NCI-H2107 (cell line): ENCODE measurements around the gene LRRTM3.

ENCODE experiments used
- DNase-seq: peaks from one replicate; lab custom pipeline; 2025; lab: John Stamatoyannopoulos, UW

LRRTM3 gene

GRCh38 chr10:66934711-66935110 is 8.9 kb downstream of the LRRTM3 start:
- no peak for DNase-seq

DNA sequence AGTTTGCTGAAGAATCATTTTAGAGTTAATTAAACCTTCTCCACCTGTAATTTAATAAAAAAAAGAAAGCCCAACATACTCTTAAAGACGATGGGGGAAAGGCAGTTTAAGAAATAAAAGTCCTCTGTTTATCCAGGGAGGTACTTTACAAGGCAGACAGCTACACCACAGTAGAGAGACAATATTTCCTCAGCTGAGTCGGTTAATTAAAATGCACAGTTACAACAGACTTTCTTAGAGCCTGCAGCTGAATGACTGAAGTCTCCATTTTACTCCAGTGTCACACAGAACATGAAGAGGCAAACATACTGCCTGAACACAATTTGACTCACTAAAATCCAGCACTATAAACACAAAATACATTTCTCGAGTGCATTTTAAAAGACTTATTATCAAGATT is 15.1 kb downstream of the LRRTM3 start:
- no peak for DNase-seq

GRCh38 chr10:66941491-66941890 is 15.7 kb downstream of the LRRTM3 start:
- no peak for DNase-seq

DNA sequence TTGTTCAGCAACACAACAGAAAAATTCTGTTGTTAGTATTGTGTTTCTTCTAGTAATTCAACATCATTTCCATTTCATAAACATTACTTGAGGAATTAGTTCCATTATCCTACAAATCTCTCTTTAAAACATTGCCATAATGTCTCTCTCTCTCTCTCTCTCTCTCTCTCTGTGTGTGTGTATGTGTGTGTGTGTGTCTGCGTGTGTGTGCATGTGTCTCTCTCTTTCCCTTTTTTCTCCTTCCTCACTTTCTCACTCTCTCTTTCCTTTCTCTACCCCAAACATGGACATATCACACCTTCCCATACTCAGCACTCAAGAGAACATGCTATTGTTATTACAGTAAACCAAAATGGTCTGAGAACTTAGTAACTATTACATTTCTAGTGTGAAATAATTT is 16.6 kb downstream of the LRRTM3 start:
- no peak for DNase-seq

- no peak for DNase-seq
Observed at GRCh38 chr10:66943590-66943989, 17.8 kb downstream of the LRRTM3 start.

GRCh38 chr10:66951896-66952295 is 26.1 kb downstream of the LRRTM3 start:
- no peak for DNase-seq

- no peak for DNase-seq
Observed at GRCh38 chr10:66958466-66958865, 32.6 kb downstream of the LRRTM3 start.

- DNase-seq = no peak
Observed at GRCh38 chr10:66964946-66965345, 39.1 kb downstream of the LRRTM3 start.

- no peak for DNase-seq
Observed at GRCh38 chr10:66980246-66980815, 54.5 kb downstream of the LRRTM3 start.

DNA sequence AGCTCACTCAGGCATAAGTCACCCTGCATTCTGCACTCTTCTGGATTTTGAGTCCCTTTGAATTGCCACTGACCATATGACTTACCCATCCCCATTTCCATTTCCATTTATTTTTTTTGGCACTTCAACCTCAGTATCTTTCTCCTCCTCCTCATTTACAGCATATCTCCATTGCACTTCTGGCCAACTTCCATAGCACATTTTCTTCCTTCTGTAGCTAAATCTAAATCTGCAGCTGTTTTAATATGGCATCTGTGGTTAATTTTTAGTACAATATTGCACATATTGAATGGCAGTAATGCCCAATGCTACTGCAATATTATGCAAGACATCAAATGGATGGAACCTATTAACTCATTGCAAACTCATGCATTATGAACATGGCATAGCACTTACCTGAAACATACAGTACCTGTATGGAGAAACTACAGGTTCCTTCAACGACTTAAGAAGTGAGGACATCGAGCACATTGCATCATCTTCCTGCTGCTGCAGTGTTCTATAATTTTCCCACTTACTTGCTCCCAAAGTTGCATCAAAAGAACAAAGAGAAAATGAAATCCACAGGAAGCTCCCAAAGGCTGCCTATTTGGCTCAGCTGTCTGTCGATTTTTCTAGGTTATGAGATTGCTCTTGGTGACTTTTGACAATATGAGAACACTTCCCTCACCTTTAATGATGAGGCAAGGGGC is 55.7 kb downstream of the LRRTM3 start:
- no peak for DNase-seq

- DNase-seq = no peak
Observed at GRCh38 chr10:66982053-66982420, 56.2 kb downstream of the LRRTM3 start.

DNA sequence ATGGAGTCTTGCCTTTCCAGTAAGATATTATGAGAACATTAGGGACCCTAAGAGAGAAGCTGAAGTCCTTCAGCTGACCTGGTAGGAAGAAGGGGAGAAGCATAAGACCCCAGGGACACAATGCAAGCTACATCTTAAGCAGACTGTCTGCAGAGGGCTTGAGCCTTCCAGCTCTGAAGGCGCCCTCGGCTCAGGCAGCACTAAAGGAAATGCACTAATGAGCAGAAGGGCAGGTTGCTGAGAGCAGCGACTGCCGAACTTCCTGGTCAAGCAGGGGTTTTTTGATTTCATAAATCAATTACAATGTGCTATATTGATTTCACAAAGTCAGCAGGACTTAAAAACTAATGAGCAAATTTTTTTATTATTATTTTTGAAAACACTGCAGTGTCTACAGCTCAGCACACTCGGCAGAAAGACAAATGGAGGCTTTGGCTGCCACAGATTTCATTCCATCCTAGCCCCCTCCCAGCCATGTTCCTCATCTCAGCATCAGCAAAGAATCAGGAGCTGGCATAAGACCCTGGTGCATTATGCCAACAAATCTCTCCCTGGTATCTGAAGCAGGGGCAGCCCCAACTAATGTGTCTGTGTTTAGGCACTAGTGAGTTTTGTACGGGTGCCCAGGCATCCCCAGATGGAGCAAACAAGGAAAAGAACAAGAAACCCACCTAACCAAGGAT is 57.1 kb downstream of the LRRTM3 start:
- DNase-seq = no peak

GRCh38 chr10:66983475-66983818 is 57.6 kb downstream of the LRRTM3 start:
- no peak for DNase-seq

- no peak for DNase-seq
Observed at GRCh38 chr10:66990143-66990830, 64.5 kb downstream of the LRRTM3 start.

DNA sequence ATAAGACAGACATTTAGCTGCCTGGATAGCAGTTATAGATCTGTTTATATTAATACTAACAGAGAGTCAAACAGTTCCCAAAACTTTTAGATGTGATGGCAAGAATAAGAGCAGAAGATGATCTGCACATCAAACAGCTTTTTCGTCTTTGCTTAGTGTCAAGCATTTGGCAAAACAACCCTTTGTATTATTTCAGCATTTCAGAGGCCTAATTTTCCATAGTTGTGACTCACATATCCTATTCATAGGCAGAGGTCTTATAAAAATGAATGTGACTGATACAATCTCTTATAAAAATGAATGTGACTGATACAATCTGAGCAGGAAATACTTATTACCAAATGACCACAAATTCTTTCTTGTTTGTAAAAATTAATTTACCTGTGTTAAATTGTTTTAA is 71.2 kb downstream of the LRRTM3 start:
- no peak for DNase-seq

GRCh38 chr10:66999762-67000545 is 74.1 kb downstream of the LRRTM3 start:
- no peak for DNase-seq

DNA sequence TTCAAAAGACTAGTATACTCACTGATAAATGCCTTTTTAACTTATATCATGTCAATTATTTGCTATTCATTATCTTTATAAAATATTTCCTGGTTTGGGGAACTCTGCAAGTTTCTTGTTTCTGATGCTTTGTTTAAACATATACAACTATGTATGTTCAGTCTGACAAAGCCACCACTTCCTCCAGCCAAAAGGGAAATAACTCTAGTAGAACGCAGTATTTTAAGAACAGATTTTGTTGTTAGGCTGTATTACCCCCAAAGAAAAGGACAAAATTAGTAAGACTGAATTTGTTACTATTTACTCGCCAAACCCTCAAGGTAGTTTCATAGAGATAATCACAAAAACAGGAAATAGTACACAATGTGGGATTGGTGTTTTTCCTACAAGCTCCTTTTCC is 78.9 kb downstream of the LRRTM3 start:
- no peak for DNase-seq

DNA sequence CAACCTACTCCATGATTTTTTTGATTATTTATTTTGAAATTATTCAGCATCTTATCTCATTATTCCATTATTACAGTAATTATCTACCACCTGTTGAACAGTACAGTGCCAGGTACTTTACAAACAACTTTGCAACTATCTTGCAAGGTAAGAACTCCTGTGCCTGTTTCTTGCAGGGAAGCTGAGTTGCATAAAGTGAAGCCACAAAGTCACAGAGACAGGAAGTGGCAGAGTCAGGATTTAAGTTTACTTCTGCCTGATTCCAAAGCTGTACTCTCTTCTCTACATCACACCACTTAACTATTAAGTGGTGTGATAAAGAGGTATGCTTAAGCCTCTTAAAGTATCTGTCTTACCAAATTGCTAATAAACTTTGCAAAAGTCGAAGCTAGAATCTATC is 80.1 kb downstream of the LRRTM3 start:
- DNase-seq = no peak

GRCh38 chr10:67011480-67011879 is 85.6 kb downstream of the LRRTM3 start:
- DNase-seq = no peak

DNA sequence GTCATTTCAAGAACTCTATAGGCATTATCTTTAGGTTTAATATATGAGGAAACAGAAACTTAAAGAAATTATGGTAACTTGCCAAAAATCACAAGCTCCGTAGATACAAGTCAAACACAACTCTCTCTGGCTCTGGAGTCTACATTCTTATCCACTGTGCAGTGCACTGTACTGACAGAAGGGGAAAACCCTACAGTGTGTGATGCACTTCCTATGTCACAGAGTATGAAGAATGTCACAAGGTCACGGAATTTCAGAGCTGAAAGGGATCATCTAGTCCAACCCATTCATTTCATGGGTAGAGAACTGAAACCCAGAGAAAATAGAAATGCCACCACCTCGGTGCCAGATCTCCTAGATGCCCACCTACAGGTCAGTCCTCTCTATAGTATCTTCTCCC is 86.1 kb downstream of the LRRTM3 start:
- DNase-seq = no peak

DNA sequence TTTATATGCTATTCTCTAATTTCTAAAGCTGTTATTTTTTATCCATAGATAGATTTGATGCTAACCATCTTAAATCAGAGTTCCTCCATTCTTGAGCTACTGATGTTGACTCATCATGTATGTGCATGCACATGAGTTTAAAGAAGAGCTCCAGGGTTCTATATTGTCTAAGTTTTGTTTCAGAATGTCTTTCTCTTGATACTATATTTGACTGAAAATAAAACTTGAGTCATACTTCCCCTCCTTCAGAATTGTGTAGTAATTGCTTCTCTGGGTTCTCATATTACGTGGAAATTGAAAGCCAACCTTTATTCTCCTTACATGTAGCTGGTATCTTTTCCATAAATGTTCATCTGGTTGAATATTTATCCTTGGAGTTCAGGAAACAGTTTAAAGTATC is 89.4 kb downstream of the LRRTM3 start:
- no peak for DNase-seq

DNA sequence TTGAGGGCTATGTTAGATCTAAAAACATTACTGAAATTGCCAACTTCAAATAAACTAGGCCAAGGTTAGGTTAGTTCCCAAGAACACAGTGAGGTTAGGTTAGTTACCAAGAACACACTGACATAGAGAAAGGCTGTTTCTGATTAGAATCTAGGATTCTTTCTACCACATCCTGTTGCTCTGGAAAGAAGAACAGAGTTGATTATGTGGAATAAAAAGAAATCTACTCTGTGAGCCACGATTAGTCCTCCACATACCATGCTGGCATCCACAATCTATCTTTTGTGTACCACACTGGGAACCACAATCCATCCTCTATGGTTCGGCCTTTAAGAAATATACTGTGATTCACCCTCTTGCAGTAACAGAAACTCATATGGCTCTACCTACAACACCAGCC is 91.4 kb downstream of the LRRTM3 start:
- DNase-seq = no peak
